Nephron progenitor cell (in vitro differentiated cells): Measurements from ENCODE around the gene PAPPA.

Experiments
- DNase-seq: peaks from one replicate; pipeline ENCODE4 v3.0.0; 2021
- H3K27ac Mint-ChIP-seq: 2 replicates; pipeline ENCODE4 v1.8.0; 2021; ENCODE audit warnings: mild to moderate bottlenecking, moderate library complexity, mixed read lengths
- H3K27me3 Mint-ChIP-seq: 2 replicates; pipeline ENCODE4 v1.8.0; 2021; ENCODE audit warnings: mild to moderate bottlenecking, low read depth, mixed read lengths; ENCODE audit not compliant: poor library complexity
- H3K36me3 Mint-ChIP-seq: 2 replicates; pipeline ENCODE4 v1.8.0; 2021; ENCODE audit warnings: low read depth, mixed read lengths
- H3K4me1 Mint-ChIP-seq: 2 replicates; pipeline ENCODE4 v1.8.0; 2021; ENCODE audit warnings: mixed read lengths
- H3K4me3 Mint-ChIP-seq: 2 replicates; pipeline ENCODE4 v1.8.0; 2021; ENCODE audit warnings: mild to moderate bottlenecking, moderate library complexity, mixed read lengths
- H3K9me3 Mint-ChIP-seq: 2 replicates; pipeline ENCODE4 v1.8.0; 2021; ENCODE audit warnings: mild to moderate bottlenecking, moderate library complexity, mixed read lengths
- TF ChIP-seq, protein P1 (sequence below): fragments of 200-600 bp; sonication (generic); IDR thresholded peaks from 2 replicates; pipeline ENCODE4 v1.5.0; 2021; ENCODE audit warnings: antibody characterized with exemption

Gene PAPPA

DNA sequence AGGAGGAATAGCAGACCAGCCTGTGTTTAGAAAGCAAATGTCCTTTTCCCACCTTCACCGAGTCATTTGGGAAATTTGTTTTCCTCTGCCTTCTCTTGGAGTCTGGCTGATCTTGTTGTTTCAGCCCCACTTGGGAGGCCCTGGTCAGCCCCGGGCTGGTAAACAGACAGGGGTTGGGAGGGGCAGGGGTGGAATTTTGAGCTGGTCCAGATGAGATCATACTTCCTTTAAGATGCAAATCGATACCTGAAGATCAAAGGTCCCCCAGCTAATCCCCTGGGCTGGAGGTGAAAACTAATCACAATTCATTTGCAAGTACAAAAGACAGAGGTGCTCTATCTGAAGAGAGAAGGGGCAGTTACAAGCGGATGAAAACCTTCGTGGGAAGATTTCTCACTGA is 118.4 kb downstream of the PAPPA start:
- no peaks in the 10 kb centered on the region for H3K36me3 Mint-ChIP-seq
- no peaks in the 10 kb centered on the region for H3K9me3 Mint-ChIP-seq
- TF ChIP-seq, protein P1, sequence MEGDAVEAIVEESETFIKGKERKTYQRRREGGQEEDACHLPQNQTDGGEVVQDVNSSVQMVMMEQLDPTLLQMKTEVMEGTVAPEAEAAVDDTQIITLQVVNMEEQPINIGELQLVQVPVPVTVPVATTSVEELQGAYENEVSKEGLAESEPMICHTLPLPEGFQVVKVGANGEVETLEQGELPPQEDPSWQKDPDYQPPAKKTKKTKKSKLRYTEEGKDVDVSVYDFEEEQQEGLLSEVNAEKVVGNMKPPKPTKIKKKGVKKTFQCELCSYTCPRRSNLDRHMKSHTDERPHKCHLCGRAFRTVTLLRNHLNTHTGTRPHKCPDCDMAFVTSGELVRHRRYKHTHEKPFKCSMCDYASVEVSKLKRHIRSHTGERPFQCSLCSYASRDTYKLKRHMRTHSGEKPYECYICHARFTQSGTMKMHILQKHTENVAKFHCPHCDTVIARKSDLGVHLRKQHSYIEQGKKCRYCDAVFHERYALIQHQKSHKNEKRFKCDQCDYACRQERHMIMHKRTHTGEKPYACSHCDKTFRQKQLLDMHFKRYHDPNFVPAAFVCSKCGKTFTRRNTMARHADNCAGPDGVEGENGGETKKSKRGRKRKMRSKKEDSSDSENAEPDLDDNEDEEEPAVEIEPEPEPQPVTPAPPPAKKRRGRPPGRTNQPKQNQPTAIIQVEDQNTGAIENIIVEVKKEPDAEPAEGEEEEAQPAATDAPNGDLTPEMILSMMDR, result no peak
- no peak for DNase-seq
- no peak overlapping the region for H3K27ac Mint-ChIP-seq
- H3K27me3 Mint-ChIP-seq, result peaks cover 2% of the 10 kb centered on the region
- no peak overlapping the region for H3K4me3 Mint-ChIP-seq
- peaks cover 83% of the 10 kb centered on the region for H3K4me1 Mint-ChIP-seq

DNA sequence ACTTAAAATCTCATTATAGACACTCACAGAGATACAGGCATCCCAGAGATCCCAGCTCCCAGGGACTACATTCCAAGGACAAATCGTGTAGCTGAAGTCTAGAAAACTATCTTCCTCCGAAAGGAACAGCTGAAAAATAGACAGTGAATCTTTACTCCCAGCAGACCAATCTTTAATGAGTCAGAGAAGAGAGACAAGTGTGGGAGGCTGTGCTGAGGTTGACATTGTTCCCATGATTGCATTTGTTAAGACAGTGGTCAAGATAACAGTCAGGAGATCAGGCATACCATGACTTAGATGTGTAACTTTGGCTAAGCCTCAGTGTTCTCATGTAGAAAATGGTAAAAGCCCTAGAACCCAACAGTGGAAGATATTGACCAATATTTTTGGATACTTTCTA is 120.7 kb downstream of the PAPPA start:
- DNase-seq, result no peak
- Mint-ChIP-seq H3K4me3 (no peak overlapping the region), H3K27ac (no peak overlapping the region), H3K9me3 (no peaks in the 10 kb centered on the region), H3K27me3 (peaks cover 7% of the 10 kb centered on the region), H3K4me1 (peaks cover 90% of the 10 kb centered on the region), H3K36me3 (no peaks in the 10 kb centered on the region)
- TF ChIP-seq, protein P1, result no peak

DNA sequence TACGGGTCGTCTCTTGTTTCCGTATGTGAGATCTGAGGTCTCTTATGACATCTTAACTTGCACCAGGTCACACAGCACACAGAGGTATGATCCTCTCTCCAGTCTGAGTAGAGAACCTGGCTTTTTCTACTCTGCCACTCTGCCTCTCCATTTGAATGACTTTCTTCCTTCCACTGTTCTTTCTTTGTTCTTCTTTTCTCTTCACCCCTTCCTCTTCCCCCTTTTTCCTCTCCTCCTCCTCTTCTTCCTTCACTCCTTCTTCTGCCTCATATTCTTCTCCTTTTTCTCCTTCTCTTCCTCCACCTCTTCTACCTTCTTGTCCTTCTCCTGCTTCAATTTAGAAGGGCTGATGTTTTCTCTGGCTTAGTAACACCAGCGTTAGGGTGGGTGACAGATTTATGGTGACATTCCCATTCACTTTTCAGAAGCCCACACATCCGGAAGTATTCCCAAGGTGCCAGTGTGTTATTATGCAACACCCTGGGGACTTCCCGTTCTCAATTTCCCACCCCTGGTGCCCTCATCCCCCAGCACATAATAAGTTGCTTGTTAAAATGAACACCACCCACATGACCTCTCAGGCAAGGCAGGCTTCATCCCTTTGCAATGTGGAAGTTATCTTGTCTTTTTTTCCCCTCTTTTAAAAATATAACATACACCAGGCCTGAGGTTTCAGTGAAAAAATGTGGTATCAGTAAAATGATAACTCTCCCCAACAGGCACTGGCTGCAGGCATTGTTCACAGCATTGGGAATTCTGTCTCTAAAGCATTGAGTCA is 122.0 kb downstream of the PAPPA start:
- peaks cover 88% of the 10 kb centered on the region for H3K4me1 Mint-ChIP-seq
- no peaks in the 10 kb centered on the region for H3K36me3 Mint-ChIP-seq
- peak; percentile 22 for DNase-seq
- peak overlapping the region; percentile 52 for H3K27ac Mint-ChIP-seq
- TF ChIP-seq, protein P1, result no peak
- H3K9me3 Mint-ChIP-seq, result no peaks in the 10 kb centered on the region
- H3K27me3 Mint-ChIP-seq, result peaks cover 7% of the 10 kb centered on the region
- peak overlapping the region; percentile 28 for H3K4me3 Mint-ChIP-seq

DNA sequence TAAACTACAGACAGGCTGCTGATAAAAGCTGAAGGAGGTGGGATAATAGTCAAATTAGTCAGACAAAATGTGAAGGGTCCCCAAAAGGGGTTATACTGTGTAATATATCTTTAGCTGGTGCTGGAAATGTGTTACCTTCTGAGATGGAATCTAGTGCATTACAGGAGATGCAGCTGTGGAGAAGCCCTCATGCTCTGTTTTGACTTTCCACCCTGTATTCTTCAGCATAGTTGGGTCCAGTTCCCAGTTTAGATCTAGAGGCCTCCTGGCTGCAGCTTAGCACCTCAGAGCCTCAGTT is 122.6 kb downstream of the PAPPA start:
- H3K4me1 Mint-ChIP-seq, result peaks cover 83% of the 10 kb centered on the region
- no peak overlapping the region for H3K4me3 Mint-ChIP-seq
- peak overlapping the region; percentile 73 for H3K27ac Mint-ChIP-seq
- no peak for DNase-seq
- TF ChIP-seq, protein P1, result no peak
- no peaks in the 10 kb centered on the region for H3K9me3 Mint-ChIP-seq
- H3K36me3 Mint-ChIP-seq, result no peaks in the 10 kb centered on the region
- peaks cover 7% of the 10 kb centered on the region for H3K27me3 Mint-ChIP-seq

DNA sequence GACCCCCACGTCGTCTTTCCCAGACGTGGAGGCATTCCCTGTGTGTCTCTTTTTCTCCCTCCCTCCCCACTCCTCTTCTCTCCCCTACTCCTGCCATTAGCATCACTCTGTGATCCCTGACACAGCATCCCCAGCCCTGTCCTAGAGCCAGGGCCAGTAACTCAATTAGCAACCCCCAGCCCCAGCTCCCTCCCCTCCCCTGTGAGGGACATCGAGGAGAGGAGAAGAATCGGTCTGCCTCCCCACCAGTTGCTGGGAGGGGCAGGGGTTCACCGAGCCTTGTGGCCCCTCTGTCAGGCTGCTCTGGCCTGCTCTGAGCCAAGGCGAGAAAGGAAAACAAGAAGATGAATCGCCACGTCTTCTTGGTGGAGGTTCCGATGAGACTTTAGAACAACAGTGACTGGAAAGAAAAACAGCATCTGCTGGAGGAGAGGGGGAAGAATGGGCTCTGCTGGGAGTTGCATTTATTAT is 123.1 kb downstream of the PAPPA start:
- TF ChIP-seq, protein P1, result no peak
- Mint-ChIP-seq H3K27ac (peak overlapping the region; percentile 94), H3K4me1 (peaks cover 77% of the 10 kb centered on the region), H3K4me3 (no peak overlapping the region), H3K27me3 (peaks cover 7% of the 10 kb centered on the region), H3K36me3 (no peaks in the 10 kb centered on the region), H3K9me3 (no peaks in the 10 kb centered on the region)
- peak; percentile 41 for DNase-seq

DNA sequence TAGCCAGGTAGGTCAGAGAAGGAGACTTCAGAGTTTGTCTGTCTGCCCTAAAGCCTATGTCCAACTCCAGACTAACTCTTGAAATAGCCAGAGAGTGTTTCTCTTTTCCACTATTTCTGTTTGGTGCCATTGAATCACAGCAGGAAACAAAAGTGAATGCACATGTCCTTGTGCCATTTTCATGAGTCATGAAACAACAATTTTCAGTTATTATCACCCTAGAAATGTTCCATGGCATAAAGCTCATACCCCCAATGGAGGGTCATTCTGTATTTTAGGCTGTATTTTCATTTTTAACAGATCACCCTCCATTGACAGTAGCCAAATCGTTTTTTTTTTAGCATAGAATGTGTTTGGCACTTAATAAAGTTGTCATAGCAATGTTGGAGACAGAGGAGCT is 124.7 kb downstream of the PAPPA start:
- Mint-ChIP-seq H3K27ac (no peak overlapping the region), H3K4me1 (peaks cover 74% of the 10 kb centered on the region), H3K4me3 (no peak overlapping the region), H3K27me3 (peaks cover 10% of the 10 kb centered on the region), H3K9me3 (no peaks in the 10 kb centered on the region), H3K36me3 (no peaks in the 10 kb centered on the region)
- TF ChIP-seq, protein P1, result no peak
- no peak for DNase-seq
